Neural progenitor cell (in vitro differentiated cells): ENCODE measurements around the gene CCDC171. TPM values are rescaled to one million over a fixed set of nuclear protein-coding genes. Genes with fewer than 3 reads are reported as not detected.
"Not testable (repeated sequence)": the region's sequence is repeated elsewhere in the genome, so short reads cannot be mapped to it uniquely, and the experiment has no call there.

Experiments
- DNase-seq: peaks from one replicate; pipeline ENCODE4 v3.0.0-alpha.2; 2016; ENCODE audit warnings: low spot score
- H2AFZ ChIP-seq: fragments of 200-600 bp; sonication (generic); replicated peaks from 2 replicates; pipeline ENCODE4 v1.6.1; 2016; ENCODE audit warnings: antibody characterized with exemption
- H3F3A ChIP-seq: fragments of 200-600 bp; sonication (generic); 2 replicates; pipeline ENCODE4 v1.6.1; 2016; ENCODE audit warnings: antibody characterized with exemption, low read depth
- H3K27ac ChIP-seq: fragments of 200-600 bp; sonication (generic); 2 replicates; pipeline ENCODE4 v1.5.1; 2016; ENCODE audit warnings: mild to moderate bottlenecking
- H3K27me3 ChIP-seq: fragments of 200-600 bp; sonication (generic); 2 replicates; pipeline ENCODE4 v1.6.1; 2016; ENCODE audit warnings: mild to moderate bottlenecking, moderate library complexity
- H3K36me3 ChIP-seq: fragments of 200-600 bp; sonication (generic); 2 replicates; pipeline ENCODE4 v1.5.1; 2016
- H3K4me1 ChIP-seq: fragments of 200-600 bp; sonication (generic); 2 replicates; pipeline ENCODE4 v1.6.1; 2016; ENCODE audit warnings: mixed run types
- H3K4me2 ChIP-seq: fragments of 200-600 bp; sonication (generic); 2 replicates; pipeline ENCODE4 v1.6.1; 2016
- H3K4me3 ChIP-seq: fragments of 200-600 bp; sonication (generic); 2 replicates; pipeline ENCODE4 v1.5.1; 2016
- H3K79me2 ChIP-seq: fragments of 200-600 bp; sonication (generic); 2 replicates; pipeline ENCODE4 v1.6.1; 2016; ENCODE audit warnings: low read depth
- H3K9ac ChIP-seq: fragments of 200-600 bp; sonication (generic); 2 replicates; pipeline ENCODE4 v1.6.1; 2016
- H3K9me3 ChIP-seq: fragments of 200-600 bp; sonication (generic); 2 replicates; pipeline ENCODE4 v1.5.1; 2016; ENCODE audit warnings: low read depth
- H4K20me1 ChIP-seq: fragments of 200-600 bp; sonication (generic); 2 replicates; pipeline ENCODE4 v1.6.1; 2016; ENCODE audit warnings: low read depth
- H3K27ac Mint-ChIP-seq: 3 replicates; pipeline ENCODE4 v1.8.0; 2021; ENCODE audit warnings: mixed read lengths
- H3K27me3 Mint-ChIP-seq: 2 replicates; pipeline ENCODE4 v1.8.0; 2022; ENCODE audit warnings: low read depth, mild to moderate bottlenecking, inconsistent platforms, moderate library complexity, mixed read lengths; ENCODE audit not compliant: insufficient read depth
- H3K36me3 Mint-ChIP-seq: 3 replicates; pipeline ENCODE4 v1.8.0; 2021; ENCODE audit warnings: mixed read lengths
- H3K4me1 Mint-ChIP-seq: 3 replicates; pipeline ENCODE4 v1.8.0; 2021; ENCODE audit warnings: mixed read lengths
- H3K4me3 Mint-ChIP-seq: 3 replicates; pipeline ENCODE4 v1.8.0; 2021; ENCODE audit warnings: mild to moderate bottlenecking, moderate library complexity, mixed read lengths
- H3K9me3 Mint-ChIP-seq: 3 replicates; pipeline ENCODE4 v1.8.0; 2020; ENCODE audit warnings: mixed read lengths
- EZH2 ChIP-seq: fragments of 200-600 bp; sonication (generic); IDR thresholded peaks from 2 replicates; pipeline ENCODE4 v1.6.1; 2017; ENCODE audit warnings: antibody characterized with exemption, mild to moderate bottlenecking, moderate library complexity
- EZH2phosphoT487 ChIP-seq: fragments of 200-600 bp; sonication (generic); IDR thresholded peaks from 2 replicates; pipeline ENCODE4 v1.6.1; 2017; ENCODE audit warnings: antibody characterized with exemption
- total RNA-seq: library from RNA; depleted of rRNA; stranded (reverse); fragments of >200 nt; gene quantifications from 2 replicates; pipeline ENCODE4 v1.2.3, GENCODE V29; 2015; ENCODE audit warnings: low replicate concordance
- TF ChIP-seq, protein P1 (sequence below): fragments of 200-600 bp; sonication (generic); IDR thresholded peaks from 2 replicates; pipeline ENCODE4 v1.5.1; 2017; ENCODE audit warnings: antibody characterized with exemption, mild to moderate bottlenecking

The CCDC171 gene
- total RNA-seq, 1 donor from 2014 or later: 9.3 TPM

- no peaks in the 10 kb centered on the region for H3K27me3 ChIP-seq
- H3K9me3 ChIP-seq: no peaks in the 10 kb centered on the region
- no peak overlapping the region for H3K27ac ChIP-seq
- H3K9ac ChIP-seq: no peak overlapping the region
- DNase-seq: no peak
- H3K36me3 Mint-ChIP-seq: peaks cover 14% of the 10 kb centered on the region
- H2AFZ ChIP-seq: no peak overlapping the region
- H3K4me1 Mint-ChIP-seq: no peaks in the 10 kb centered on the region
- H3K27me3 Mint-ChIP-seq: no peaks in the 10 kb centered on the region
- H3K4me2 ChIP-seq: no peak overlapping the region
- no peaks in the 10 kb centered on the region for H3K4me1 ChIP-seq
- no peak overlapping the region for H3K4me3 Mint-ChIP-seq
- H3F3A ChIP-seq: no peaks in the 10 kb centered on the region
- no peak overlapping the region for H3K27ac Mint-ChIP-seq
- H3K36me3 ChIP-seq: no peaks in the 10 kb centered on the region
- no peaks in the 10 kb centered on the region for H3K79me2 ChIP-seq
- TF ChIP-seq EZH2phosphoT487 (no peak), EZH2 (no peak)
- TF ChIP-seq, protein P1, sequence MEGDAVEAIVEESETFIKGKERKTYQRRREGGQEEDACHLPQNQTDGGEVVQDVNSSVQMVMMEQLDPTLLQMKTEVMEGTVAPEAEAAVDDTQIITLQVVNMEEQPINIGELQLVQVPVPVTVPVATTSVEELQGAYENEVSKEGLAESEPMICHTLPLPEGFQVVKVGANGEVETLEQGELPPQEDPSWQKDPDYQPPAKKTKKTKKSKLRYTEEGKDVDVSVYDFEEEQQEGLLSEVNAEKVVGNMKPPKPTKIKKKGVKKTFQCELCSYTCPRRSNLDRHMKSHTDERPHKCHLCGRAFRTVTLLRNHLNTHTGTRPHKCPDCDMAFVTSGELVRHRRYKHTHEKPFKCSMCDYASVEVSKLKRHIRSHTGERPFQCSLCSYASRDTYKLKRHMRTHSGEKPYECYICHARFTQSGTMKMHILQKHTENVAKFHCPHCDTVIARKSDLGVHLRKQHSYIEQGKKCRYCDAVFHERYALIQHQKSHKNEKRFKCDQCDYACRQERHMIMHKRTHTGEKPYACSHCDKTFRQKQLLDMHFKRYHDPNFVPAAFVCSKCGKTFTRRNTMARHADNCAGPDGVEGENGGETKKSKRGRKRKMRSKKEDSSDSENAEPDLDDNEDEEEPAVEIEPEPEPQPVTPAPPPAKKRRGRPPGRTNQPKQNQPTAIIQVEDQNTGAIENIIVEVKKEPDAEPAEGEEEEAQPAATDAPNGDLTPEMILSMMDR: no peak
- no peak overlapping the region for H3K4me3 ChIP-seq
- H4K20me1 ChIP-seq: no peaks in the 10 kb centered on the region
- peaks cover 6% of the 10 kb centered on the region for H3K9me3 Mint-ChIP-seq
Observed at GRCh38 chr9:15578714-15579113, 25.9 kb downstream of the CCDC171 start.

- Histone ChIP-seq H3K4me2 (no peak overlapping the region), H3F3A (no peaks in the 10 kb centered on the region), H4K20me1 (no peaks in the 10 kb centered on the region), H3K79me2 (no peaks in the 10 kb centered on the region), H3K36me3 (no peaks in the 10 kb centered on the region), H3K27me3 (no peaks in the 10 kb centered on the region), H3K27ac (no peak overlapping the region), H3K4me1 (no peaks in the 10 kb centered on the region), H2AFZ (no peak overlapping the region), H3K4me3 (no peak overlapping the region), H3K9me3 (no peaks in the 10 kb centered on the region), H3K9ac (no peak overlapping the region)
- TF ChIP-seq, protein P1: no peak
- no peak for TF ChIP-seq EZH2
- TF ChIP-seq EZH2phosphoT487: no peak
- DNase-seq: no peak
- Mint-ChIP-seq H3K9me3 (peaks cover 6% of the 10 kb centered on the region), H3K36me3 (peaks cover 13% of the 10 kb centered on the region), H3K4me1 (no peaks in the 10 kb centered on the region), H3K4me3 (no peak overlapping the region), H3K27ac (no peak overlapping the region), H3K27me3 (peaks cover 4% of the 10 kb centered on the region)
Observed at GRCh38 chr9:15584379-15584778, 31.5 kb downstream of the CCDC171 start.

- H3K4me1 ChIP-seq: peaks cover 7% of the 10 kb centered on the region
- H3K4me3 Mint-ChIP-seq: no peak overlapping the region
- H3K27ac Mint-ChIP-seq: no peak overlapping the region
- DNase-seq: no peak
- H3K4me1 Mint-ChIP-seq: no peaks in the 10 kb centered on the region
- no peaks in the 10 kb centered on the region for H3K27me3 ChIP-seq
- H4K20me1 ChIP-seq: no peaks in the 10 kb centered on the region
- no peak overlapping the region for H3K4me3 ChIP-seq
- no peak overlapping the region for H3K4me2 ChIP-seq
- H3K9me3 ChIP-seq: no peaks in the 10 kb centered on the region
- H3K27ac ChIP-seq: no peak overlapping the region
- peaks cover 2% of the 10 kb centered on the region for H3K27me3 Mint-ChIP-seq
- H3F3A ChIP-seq: no peaks in the 10 kb centered on the region
- peaks cover 4% of the 10 kb centered on the region for H3K36me3 Mint-ChIP-seq
- no peak overlapping the region for H3K9ac ChIP-seq
- H3K9me3 Mint-ChIP-seq: peaks cover 2% of the 10 kb centered on the region
- no peak overlapping the region for H2AFZ ChIP-seq
- H3K79me2 ChIP-seq: no peaks in the 10 kb centered on the region
- H3K36me3 ChIP-seq: no peaks in the 10 kb centered on the region
- TF ChIP-seq EZH2phosphoT487 (no peak), EZH2 (no peak)
- TF ChIP-seq, protein P1: no peak
Observed at GRCh38 chr9:15592317-15592716, 39.5 kb downstream of the CCDC171 start.

DNA sequence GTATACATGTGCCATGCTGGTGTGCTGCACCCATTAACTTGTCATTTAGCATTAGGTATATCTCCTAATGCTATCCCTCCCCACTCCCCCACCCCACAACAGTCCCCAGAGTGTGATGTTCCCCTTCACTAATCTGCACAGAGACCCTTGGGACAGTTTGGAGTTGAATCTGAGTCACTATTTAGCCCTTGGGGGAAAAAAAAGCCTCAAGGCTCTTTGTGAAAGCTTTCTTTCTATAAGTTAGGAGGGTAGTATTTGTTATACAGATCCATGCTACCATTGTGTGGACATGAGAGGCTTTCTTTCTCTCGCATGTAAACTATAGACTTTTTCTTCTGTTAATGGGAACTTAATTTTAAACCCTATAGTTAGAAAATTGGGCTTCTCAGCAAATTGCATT is 40.1 kb downstream of the CCDC171 start:
- H3K27me3 ChIP-seq, H3K9ac ChIP-seq, H3K4me3 ChIP-seq, H3K36me3 Mint-ChIP-seq, H3K4me1 ChIP-seq, H3K9me3 Mint-ChIP-seq, H3K36me3 ChIP-seq, H3K27ac Mint-ChIP-seq, H3K27me3 Mint-ChIP-seq, H4K20me1 ChIP-seq, H3K4me1 Mint-ChIP-seq, H2AFZ ChIP-seq, H3K9me3 ChIP-seq, H3F3A ChIP-seq, H3K4me3 Mint-ChIP-seq, H3K79me2 ChIP-seq: not testable (repeated sequence)
- Histone ChIP-seq H3K27ac (peak overlapping the region; percentile 41), H3K4me2 (peak overlapping the region; percentile 1)
- peak; percentile 6 for DNase-seq

DNA sequence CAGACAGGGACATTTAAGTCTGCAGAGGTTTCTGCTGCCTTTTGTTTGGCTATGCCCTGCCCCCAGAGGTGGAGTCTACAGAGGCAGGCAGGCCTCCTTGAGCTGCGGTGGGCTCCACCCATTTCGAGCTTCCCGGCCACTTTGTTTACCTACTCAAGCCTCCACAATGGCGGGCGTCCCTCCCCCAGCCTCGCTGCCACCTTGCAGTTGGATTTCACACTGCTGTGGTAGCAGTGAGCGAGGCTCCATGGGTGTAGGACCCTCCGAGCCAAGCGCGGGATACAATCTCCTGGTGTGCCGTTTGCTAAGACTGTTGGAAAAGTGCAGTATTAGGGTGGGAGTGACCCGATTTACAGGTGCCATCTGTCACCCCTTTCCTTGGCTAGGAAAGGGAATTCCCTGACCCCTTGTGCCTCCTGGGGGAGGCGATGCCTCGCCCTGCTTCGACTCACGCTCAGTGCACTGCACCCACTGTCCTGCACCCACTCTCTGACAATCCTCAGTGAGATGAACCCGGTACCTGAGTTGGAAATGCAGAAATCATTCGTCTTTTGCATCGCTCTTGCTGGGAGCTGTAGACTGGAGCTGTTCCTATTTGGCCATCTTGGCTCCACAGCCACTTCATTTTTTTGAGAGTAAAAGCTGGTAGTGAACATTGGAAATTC is 48.0 kb downstream of the CCDC171 start:
- H3K4me1 ChIP-seq: not testable (repeated sequence)
- peaks cover 32% of the 10 kb centered on the region for H3K9me3 Mint-ChIP-seq

More for the DNA sequence above, 48.0 kb downstream of the CCDC171 start:
- not testable (repeated sequence) for H3K4me3 Mint-ChIP-seq, H3K79me2 ChIP-seq, H2AFZ ChIP-seq, H3K4me1 Mint-ChIP-seq, H3K4me3 ChIP-seq, H3K27me3 Mint-ChIP-seq, H4K20me1 ChIP-seq, H3F3A ChIP-seq, H3K27me3 ChIP-seq, H3K27ac ChIP-seq, DNase-seq, H3K9ac ChIP-seq, H3K36me3 ChIP-seq, H3K9me3 ChIP-seq, H3K4me2 ChIP-seq, H3K27ac Mint-ChIP-seq
- H3K36me3 Mint-ChIP-seq: peaks cover 22% of the 10 kb centered on the region
